Thyroid gland (tissue), 4 donors: ENCODE measurements around the gene KLHL25.

Source experiments
- POLR2A ChIP-seq, 2 donors: fragments of 450-650 bp; IDR thresholded peaks; one replicate each; pipeline ENCODE4 v1.6.1; 2017; ENCODE audit warnings: antibody characterized with exemption in 2 of 2, mild to moderate bottlenecking in 2 of 2, moderate library complexity in 1 of 2
- TF ChIP-seq, protein P1 (sequence below), 6 experiments: fragments of 200-600 bp in 3 of 6; fragments of 450-650 bp in 3 of 6; sonication (generic) in 3 of 6; IDR thresholded peaks; one replicate each; pipeline ENCODE4 v1.5.1; 2016 to 2019; ENCODE audit warnings: antibody characterized with exemption in 6 of 6, mild to moderate bottlenecking in 2 of 6, inconsistent platforms in 1 of 6, moderate library complexity in 1 of 6

DNA sequence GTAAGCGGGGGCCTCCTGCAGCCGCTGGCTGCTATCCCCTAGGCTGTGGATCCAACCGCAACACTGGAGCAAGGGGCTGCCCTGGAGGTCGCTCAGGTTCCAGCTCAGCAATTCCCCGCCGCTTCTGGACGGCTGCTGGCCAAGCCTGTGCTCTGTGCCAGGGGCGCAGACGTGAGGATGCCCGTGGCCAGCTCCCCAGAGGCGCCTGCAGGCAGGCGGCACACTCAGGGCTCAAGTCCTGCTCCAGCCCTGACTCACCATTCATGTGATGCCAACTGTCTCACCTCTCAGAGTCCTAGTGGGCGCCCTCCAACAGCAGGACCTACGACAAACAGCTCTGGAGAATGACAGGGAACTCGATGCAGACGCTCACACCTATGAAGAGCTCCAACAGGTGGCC, 31.6 kb downstream of the KLHL25 start:
- TF ChIP-seq POLR2A (IDR thresholded peaks at IDR 0.05): no peak
- TF ChIP-seq, protein P1, sequence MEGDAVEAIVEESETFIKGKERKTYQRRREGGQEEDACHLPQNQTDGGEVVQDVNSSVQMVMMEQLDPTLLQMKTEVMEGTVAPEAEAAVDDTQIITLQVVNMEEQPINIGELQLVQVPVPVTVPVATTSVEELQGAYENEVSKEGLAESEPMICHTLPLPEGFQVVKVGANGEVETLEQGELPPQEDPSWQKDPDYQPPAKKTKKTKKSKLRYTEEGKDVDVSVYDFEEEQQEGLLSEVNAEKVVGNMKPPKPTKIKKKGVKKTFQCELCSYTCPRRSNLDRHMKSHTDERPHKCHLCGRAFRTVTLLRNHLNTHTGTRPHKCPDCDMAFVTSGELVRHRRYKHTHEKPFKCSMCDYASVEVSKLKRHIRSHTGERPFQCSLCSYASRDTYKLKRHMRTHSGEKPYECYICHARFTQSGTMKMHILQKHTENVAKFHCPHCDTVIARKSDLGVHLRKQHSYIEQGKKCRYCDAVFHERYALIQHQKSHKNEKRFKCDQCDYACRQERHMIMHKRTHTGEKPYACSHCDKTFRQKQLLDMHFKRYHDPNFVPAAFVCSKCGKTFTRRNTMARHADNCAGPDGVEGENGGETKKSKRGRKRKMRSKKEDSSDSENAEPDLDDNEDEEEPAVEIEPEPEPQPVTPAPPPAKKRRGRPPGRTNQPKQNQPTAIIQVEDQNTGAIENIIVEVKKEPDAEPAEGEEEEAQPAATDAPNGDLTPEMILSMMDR (IDR thresholded peaks at IDR 0.05): no peak
